ENCODE data around the gene EXOC3L1.

EXOC3L1 gene

GRCh38 chr16:67207249-67208091, 17.5 kb upstream of the EXOC3L1 start:
- no peak for TF ChIP-seq CTCF (conservative IDR thresholded peaks at IDR 0.05; ENCODE audit: control insufficient read depth, insufficient read depth, low read depth, low read length)
- DNase-seq (ENCODE audit: low read depth): peak; percentile 46

GRCh38 chr16:67206838-67207248, 16.9 kb upstream of the EXOC3L1 start:
- DNase-seq (ENCODE audit: low read depth): peak; percentile 41
- no peak overlapping the region for H3K4me3 ChIP-seq (ENCODE audit: control insufficient read depth, low read depth, low read length)
- no peak for TF ChIP-seq CTCF (conservative IDR thresholded peaks at IDR 0.05; ENCODE audit: control insufficient read depth, insufficient read depth, low read depth, low read length)

More at GRCh38 chr16:67207249-67208091, 17.5 kb upstream of the EXOC3L1 start:
- no peak overlapping the region for H3K4me3 ChIP-seq (ENCODE audit: control insufficient read depth, low read depth, low read length)

- H3K4me3 ChIP-seq (ENCODE audit: control insufficient read depth, low read depth, low read length): no peak overlapping the region
- TF ChIP-seq CTCF (conservative IDR thresholded peaks at IDR 0.05; ENCODE audit: control insufficient read depth, insufficient read depth, low read depth, low read length): no peak
- no peak for DNase-seq (ENCODE audit: low read depth)
These were observed 16.3 kb upstream of the EXOC3L1 start for GRCh38 chr16:67206129-67206837.

GRCh38 chr16:67204076-67204475, 14.1 kb upstream of the EXOC3L1 start:
- no peak for DNase-seq (ENCODE audit: low read depth)
- no peak overlapping the region for H3K4me3 ChIP-seq (ENCODE audit: control insufficient read depth, low read depth, low read length)
- no peak for TF ChIP-seq CTCF (conservative IDR thresholded peaks at IDR 0.05; ENCODE audit: control insufficient read depth, insufficient read depth, low read depth, low read length)

- no peak overlapping the region for H3K4me3 ChIP-seq (ENCODE audit: control insufficient read depth, low read depth, low read length)
- TF ChIP-seq CTCF (conservative IDR thresholded peaks at IDR 0.05; ENCODE audit: control insufficient read depth, insufficient read depth, low read depth, low read length): no peak
- no peak for DNase-seq (ENCODE audit: low read depth)
These were observed 13.1 kb upstream of the EXOC3L1 start for GRCh38 chr16:67202956-67203493.

GRCh38 chr16:67202426-67202825, 12.5 kb upstream of the EXOC3L1 start:
- no peak for DNase-seq (ENCODE audit: low read depth)
- no peak for TF ChIP-seq CTCF (conservative IDR thresholded peaks at IDR 0.05; ENCODE audit: control insufficient read depth, insufficient read depth, low read depth, low read length)

More at GRCh38 chr16:67202426-67202825, 12.5 kb upstream of the EXOC3L1 start:
- H3K4me3 ChIP-seq (ENCODE audit: control insufficient read depth, low read depth, low read length): no peak overlapping the region
